Activated CD8-positive, alpha-beta memory T cell treated with anti-CD3 and anti-CD28 coated beads, Interleukin-2, amount 50 U/mL, for 4 hours (primary cell): ENCODE measurements around the gene SLN.
"Not testable (repeated sequence)": the region's sequence is repeated elsewhere in the genome, so short reads cannot be mapped to it uniquely, and the experiment has no call there.

Experiments
- DNase-seq: peaks from one replicate; pipeline ENCODE4 v3.0.0-alpha.2; 2020

The SLN gene

DNA sequence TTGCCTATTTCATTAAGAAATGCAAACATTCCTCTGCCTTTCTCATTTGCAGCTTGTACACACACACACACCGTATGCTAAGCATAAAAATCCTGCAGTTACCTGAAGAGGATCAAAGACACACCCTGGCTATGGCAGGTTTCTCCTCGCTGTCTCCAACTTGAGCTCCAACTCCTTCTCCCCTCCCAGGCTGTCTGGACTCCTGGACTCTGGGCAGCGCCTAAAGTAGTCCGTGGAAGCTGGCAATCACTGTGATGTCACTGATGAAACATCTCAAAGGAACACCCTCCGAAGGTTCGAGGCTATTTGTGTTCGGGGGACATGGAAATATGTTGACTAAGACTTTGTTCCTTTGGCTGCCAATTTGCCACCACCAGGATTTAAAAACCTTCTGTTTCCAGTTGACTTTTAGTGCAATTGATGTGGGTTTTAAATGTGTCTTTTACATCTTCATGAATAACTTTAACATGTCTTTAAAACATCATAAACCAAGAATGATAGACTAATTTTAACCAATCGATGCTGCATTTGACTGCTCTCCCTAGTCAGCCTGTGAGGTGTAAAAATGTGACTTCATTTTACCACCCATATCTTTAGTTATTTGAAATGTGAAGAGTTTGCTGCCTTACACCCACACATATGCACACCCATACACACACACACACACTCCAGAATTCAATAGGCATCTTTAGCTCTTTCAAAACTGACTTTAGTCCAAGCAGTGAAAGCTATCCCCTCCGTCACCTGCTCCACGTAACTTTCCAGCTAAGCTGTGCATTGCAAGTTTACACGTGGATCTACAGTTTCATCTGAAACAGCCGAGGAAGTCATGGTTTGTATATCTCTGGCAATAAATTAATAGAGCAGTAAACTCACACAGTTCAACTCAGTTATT is at the start of gene SLN:
SLN (minus strand) TSS at position 196 of the 895 bp plus-strand sequence.
- DNase-seq = no peak

GRCh38 chr11:107758719-107759355 is 47.0 kb upstream of the SLN start:
- not testable (repeated sequence) for DNase-seq

DNA sequence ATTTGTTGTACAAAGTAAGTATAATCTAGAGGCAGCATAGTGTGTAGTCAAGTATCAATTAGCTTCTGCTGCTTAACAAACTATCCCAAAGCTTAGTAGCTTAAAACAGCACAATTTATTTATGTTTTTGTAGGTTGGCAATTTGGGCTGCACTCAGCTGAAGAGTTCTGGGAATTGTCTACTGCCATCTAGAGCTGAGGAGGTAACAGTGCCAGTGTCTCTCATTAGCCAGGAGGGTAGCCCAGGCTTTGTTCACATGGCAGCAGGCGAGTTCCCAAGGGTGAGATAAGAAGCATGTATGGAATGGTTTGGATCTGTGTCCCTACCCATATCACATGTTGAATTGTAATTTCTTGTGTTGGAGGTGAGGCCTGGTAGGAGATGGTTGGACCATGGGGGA is 45.8 kb upstream of the SLN start:
- DNase-seq = no peak

- no peak for DNase-seq
These were observed 44.7 kb upstream of the SLN start for GRCh38 chr11:107756553-107756952.

- no peak for DNase-seq
These were observed 41.3 kb upstream of the SLN start for GRCh38 chr11:107752949-107753822.

DNA sequence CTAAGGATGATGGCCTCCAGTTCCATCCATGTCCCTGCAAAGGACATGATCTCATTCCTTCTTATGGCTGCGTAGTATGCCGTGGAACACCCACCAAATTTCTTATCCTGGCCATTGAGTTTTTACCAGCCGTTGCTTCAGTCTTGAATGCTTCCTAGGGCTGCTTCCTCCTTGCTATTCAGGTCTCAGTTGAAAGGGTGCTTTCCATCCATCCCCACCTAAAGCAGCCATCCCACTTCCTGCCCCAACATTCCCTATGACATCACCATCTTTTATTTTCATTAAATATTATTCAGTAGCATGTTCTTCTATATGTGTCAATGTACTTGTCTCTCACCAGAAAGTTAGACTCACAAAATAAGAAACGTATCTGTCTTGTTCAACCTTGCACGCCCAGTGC is 40.7 kb upstream of the SLN start:
- no peak for DNase-seq

DNA sequence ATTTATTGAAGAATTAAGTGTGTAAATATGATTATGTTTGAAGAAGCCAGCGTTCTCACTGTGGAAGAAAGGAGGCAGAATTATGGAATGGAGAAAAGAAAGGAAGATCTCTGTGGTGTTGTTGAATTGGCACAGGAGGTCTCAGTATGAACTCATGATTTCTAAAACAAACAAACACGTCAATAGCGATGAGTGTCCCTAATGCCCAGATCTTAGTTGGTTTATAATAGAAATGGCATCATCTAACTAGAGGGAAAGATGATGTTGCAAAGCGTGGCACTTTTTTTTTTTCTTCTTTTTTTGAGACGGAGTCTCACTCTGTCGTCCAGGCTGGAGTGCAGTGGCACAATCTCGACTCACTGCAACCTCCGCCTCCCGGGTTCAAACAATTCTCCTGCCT is 39.2 kb upstream of the SLN start:
- no peak for DNase-seq

DNA sequence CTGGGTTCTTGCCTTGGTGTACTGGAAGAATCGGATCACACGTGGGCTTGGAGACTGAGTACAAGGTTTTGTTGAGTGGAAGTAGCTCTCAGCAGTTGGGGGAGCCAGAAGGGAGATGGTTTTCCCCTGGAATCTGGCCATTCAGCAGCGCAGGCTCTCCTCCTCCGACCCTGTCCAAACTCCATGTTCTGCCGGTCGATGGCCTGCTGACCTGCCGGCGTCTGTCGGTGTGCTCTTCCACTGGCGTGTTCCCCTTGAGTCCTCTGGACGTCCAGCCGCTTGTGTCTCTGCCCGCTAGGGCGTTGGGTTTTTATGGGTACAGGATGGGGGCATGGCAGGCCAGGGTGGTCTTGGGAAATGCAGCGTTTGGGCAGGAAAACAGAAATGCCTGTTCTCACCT is 38.5 kb upstream of the SLN start:
- DNase-seq = no peak

GRCh38 chr11:107747622-107748021 is 35.8 kb upstream of the SLN start:
- no peak for DNase-seq

- no peak for DNase-seq
These were observed 32.9 kb upstream of the SLN start for GRCh38 chr11:107744736-107745135.

DNA sequence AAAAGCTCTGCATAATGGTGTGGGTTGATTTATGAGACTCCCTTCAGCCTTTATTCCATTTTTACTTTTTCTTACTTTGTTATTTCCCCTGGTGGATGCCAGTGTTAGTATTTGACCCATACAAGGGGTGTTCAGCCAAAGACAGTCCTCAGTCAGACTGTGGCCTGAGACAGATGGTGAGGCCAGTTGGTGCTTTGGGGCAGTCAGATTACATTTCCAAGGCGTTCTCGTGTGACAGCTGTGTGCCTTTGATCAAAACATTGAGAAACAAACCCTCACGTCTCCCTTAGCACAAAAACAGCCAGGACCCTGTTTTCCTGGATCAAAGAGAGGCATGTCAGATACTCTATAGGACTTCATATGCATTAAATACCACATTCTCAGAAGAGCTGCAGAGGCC is 31.3 kb upstream of the SLN start:
- DNase-seq = no peak

DNA sequence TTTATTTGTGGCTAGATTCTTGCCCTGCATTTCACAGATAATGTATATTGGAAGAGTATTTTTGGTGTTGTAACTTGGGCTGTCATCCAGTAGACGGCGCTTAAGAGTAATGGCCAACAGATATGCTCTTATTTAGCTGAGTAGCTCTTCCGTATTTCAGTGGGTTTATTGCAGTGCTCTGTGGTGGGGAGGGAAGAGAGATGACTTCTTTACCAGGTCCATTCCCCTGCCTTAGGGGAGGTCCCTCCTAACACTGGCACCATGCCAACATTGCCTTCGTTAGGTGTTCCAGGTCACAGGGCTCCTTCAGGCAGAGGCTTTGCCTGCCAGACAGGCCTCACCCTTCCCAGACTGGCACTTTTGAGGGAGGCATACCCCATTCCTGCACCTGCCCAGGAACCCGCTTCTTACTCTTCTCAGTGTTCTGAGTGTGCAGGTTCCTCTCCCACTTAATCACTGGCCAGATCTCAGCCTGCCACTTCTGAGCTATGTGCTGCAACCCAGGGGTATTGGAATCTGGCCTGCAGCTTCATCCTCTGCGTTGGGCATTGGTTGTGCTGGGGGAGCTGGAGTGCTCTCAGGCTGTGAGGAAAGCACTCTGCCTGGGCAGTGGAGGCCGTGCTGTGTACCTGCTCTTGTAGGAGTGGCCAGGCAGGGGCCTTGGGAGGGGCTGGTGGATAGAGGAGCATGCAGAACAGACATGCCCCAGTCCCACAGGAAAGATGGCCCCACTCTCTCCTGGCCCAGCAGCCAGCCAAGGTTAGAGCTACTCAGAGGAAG is 29.4 kb upstream of the SLN start:
- DNase-seq = no peak

GRCh38 chr11:107740271-107740670 is 28.4 kb upstream of the SLN start:
- no peak for DNase-seq

- no peak for DNase-seq
These were observed 24.7 kb upstream of the SLN start for GRCh38 chr11:107736546-107736945.

DNA sequence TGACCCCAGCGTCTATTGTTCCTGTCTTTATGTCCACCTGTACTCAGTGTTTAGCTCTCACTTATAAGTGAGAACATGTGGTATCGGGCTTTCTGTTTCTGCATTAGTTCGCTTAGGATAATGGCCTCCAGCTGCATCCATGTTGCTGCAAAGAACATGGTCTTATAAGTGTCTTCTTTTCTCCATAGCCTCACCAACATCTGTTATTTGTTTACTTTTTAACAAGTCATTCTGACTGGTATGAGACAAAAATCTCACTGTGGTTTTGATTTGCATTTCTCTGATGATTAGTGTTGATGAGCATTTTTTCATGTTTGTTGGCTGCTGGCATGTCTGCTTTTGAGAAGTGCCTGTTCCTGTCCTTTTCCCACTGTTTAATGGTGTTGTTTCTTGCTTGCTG is 21.7 kb upstream of the SLN start:
- no peak for DNase-seq

GRCh38 chr11:107732689-107733051 is 20.8 kb upstream of the SLN start:
- DNase-seq = no peak

- DNase-seq = no peak
These were observed 20.3 kb upstream of the SLN start for GRCh38 chr11:107731941-107732688.

DNA sequence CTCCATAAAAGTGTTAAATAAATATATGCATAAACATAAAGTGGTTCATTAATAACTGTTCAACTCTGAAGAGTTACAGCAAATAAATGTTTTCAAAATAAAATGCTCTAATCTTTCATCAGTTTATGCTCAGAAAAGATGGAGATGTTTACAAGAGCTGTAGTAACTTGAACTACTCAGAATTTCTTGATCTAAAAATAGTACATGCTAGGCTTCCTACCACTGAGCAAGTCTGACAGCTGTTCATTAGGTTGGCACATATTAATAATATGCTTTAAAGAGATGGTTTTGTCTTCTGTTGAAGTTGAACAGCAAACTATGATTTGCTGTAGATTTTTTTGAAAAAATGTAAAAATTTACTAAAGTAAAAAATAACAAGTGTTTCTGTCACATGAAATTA is 10.8 kb upstream of the SLN start:
- no peak for DNase-seq

DNA sequence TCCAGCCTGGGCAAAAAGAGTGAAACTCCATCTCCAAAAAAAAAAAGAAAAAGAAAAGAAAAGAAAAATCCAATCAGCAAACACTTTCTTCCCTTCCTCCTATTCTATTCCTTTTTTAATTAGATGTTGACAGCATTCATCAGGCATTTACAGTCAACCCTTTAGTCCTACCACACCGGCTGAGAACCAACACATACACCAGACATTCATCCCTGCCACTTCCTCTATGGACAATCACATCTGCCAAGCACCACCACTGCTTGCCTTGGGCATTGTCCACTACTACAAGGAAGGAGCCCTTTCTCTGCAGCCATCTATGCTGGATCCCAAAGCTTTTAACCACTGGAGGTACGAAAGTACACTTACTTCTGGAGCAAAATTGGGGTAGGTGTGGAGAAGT is 9.4 kb upstream of the SLN start:
- DNase-seq = no peak

DNA sequence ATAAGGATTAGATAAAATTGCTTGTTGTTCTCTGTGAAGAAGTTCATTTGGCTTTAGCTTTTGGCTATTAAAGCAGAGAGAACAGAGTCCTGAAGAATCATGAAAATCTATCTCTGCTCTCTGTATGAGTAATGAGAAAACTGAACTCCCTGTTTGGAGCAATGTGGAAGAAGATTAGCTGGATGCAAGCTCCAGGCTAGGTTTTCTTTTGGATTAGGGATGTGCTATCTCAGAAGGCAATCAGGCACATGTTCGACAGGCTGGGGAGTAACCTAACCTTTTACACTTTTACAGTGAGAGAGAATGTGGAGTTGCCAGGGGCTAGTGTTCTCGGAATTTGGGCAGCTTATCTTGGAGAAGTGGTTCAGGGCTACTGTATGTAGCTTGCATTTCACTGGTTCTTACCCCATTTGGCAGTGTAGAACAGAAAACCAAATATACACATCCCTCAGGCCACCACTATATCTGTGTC is 8.5 kb upstream of the SLN start:
- no peak for DNase-seq

DNA sequence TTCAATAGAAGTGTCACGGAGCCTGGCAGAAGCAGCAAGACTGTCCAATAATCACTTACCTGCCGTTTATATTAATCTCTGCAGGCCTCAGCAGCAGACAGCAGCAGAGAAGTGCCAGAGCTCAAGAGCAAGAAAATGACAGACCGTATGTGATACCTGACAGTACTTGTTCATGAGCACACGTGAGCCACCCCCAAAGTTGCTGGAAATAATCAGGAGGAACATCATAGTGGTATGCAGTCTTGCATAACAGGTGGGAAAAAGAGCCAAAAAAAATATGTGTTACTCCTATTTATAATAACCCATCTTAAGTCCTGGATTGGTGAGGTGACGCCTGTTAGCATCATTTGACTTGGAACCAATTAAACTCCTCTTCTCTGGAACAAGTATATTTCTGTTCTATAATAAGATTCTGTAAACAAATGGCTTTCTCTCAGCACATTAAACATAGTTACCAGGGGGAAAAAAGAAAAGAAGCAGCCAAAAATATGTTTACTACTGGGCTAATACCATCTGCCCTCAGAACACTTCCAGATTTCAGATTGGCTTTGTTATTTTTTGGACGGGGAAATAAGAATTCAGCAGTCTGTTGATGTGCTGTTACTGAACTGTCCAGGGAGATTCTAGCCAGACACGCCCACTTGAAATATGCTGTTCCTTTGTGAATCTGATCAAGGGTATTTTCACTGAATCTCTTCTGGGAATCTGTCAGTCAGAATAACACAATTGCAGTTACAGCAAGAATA is 7.9 kb upstream of the SLN start:
- no peak for DNase-seq
